GM19395 (cell line): ENCODE measurements around the gene IGFN1.

Source experiments
- ATAC-seq: cut with Tn5 transposase; IDR thresholded peaks from one replicate; pipeline ENCODE4 v1.9.1; 2021; ENCODE audit warnings: mild to moderate bottlenecking, moderate library complexity; ENCODE audit not compliant: unreplicated experiment

Gene IGFN1

GRCh38 chr1:201184307-201185122 lies 6.1 kb upstream of the IGFN1 start:
- ATAC-seq: no peak

GRCh38 chr1:201185123-201185453 lies 5.5 kb upstream of the IGFN1 start:
- ATAC-seq: no peak

- ATAC-seq: no peak
Measured at GRCh38 chr1:201185527-201186128, 5.0 kb upstream of the IGFN1 start.

- ATAC-seq: no peak
Measured at GRCh38 chr1:201186192-201186591, 4.4 kb upstream of the IGFN1 start.

- no peak for ATAC-seq
Measured at GRCh38 chr1:201189085-201189484, 1.5 kb upstream of the IGFN1 start.

GRCh38 chr1:201190005-201190404 lies 619 bp upstream of the IGFN1 start:
- ATAC-seq: no peak

- no peak for ATAC-seq
Measured at GRCh38 chr1:201191653-201192260, 1.1 kb downstream of the IGFN1 start.

- no peak for ATAC-seq
Measured at GRCh38 chr1:201192261-201192788, 1.7 kb downstream of the IGFN1 start.

- no peak for ATAC-seq
Measured at GRCh38 chr1:201194046-201194445, 3.4 kb downstream of the IGFN1 start.

GRCh38 chr1:201198598-201198997 lies 8.0 kb downstream of the IGFN1 start:
- no peak for ATAC-seq

- ATAC-seq: no peak
Measured at GRCh38 chr1:201205036-201205435, 14.4 kb downstream of the IGFN1 start.

GRCh38 chr1:201206176-201206575 lies 15.6 kb downstream of the IGFN1 start:
- no peak for ATAC-seq

GRCh38 chr1:201207046-201207445 lies 16.4 kb downstream of the IGFN1 start:
- ATAC-seq: no peak

GRCh38 chr1:201208236-201208635 lies 17.6 kb downstream of the IGFN1 start:
- ATAC-seq: no peak

- no peak for ATAC-seq
Measured at GRCh38 chr1:201212056-201212455, 21.4 kb downstream of the IGFN1 start.

GRCh38 chr1:201212461-201213055 lies 21.9 kb downstream of the IGFN1 start:
- no peak for ATAC-seq

- ATAC-seq: no peak
Measured at GRCh38 chr1:201213106-201213770, 22.6 kb downstream of the IGFN1 start.

- no peak for ATAC-seq
Measured at GRCh38 chr1:201213926-201214325, 23.3 kb downstream of the IGFN1 start.

- no peak for ATAC-seq
Measured at GRCh38 chr1:201214461-201214860, 23.8 kb downstream of the IGFN1 start.

GRCh38 chr1:201214886-201215285 lies 24.3 kb downstream of the IGFN1 start:
- ATAC-seq: no peak
